HepG2 (cell line): Measurements from ENCODE around the gene SEMA4B. TPM values are rescaled to one million over a fixed set of nuclear protein-coding genes. Genes with fewer than 3 reads are reported as not detected.
A peak's percentile ranks its signal among the peaks of the same experiment; 100 is the strongest.

Source experiments
- BHLHE40 ChIP-seq: IDR thresholded peaks from 2 replicates; pipeline ENCODE4 v1.6.1; 2011; ENCODE audit warnings: low read length, improper control_type of control experiment
- BRD4 ChIP-seq: sonication (generic); formaldehyde crosslinking; IDR thresholded peaks from 2 replicates; pipeline ENCODE4 v1.4.0; 2020; ENCODE audit warnings: missing genetic modification reagents
- CEBPG ChIP-seq: IDR thresholded peaks from 2 replicates; pipeline ENCODE4 v1.6.1; 2016
- ELF3 ChIP-seq: IDR thresholded peaks from 2 replicates; pipeline ENCODE4 v1.6.1; 2016; ENCODE audit warnings: missing genetic modification reagents, missing compliant biosample characterization
- FOXA3 ChIP-seq: IDR thresholded peaks from 2 replicates; pipeline ENCODE4 v1.6.1; 2016; ENCODE audit warnings: missing genetic modification reagents, missing compliant biosample characterization
- FOXC1 ChIP-seq: sonication (generic); formaldehyde crosslinking; IDR thresholded peaks from 2 replicates; pipeline ENCODE4 v1.8.0; 2022; ENCODE audit warnings: mild to moderate bottlenecking, missing genetic modification reagents, borderline replicate concordance
- HHEX ChIP-seq: IDR thresholded peaks from 2 replicates; pipeline ENCODE4 v1.6.1; 2016; ENCODE audit warnings: control low read depth
- HNF4G ChIP-seq, 2 experiments: sonication (generic) in 1 of 2; formaldehyde crosslinking in 1 of 2; IDR thresholded peaks; 2 replicates each; pipeline versions ENCODE4 v1.4.0 to v1.6.1; 2011 to 2020; ENCODE audit warnings: borderline replicate concordance in 2 of 2, low read depth in 2 of 2, mild to moderate bottlenecking in 2 of 2, low read length in 1 of 2, missing genetic modification reagents in 1 of 2, moderate library complexity in 1 of 2
- JDP2 ChIP-seq: sonication (generic); formaldehyde crosslinking; IDR thresholded peaks from 2 replicates; pipeline ENCODE4 v1.8.1; 2022; ENCODE audit warnings: missing genetic modification reagents, borderline replicate concordance
- MAX ChIP-seq: IDR thresholded peaks from 2 replicates; pipeline ENCODE4 v1.6.1; 2012; ENCODE audit warnings: inconsistent platforms
- MAZ ChIP-seq, 2 experiments: sonication (generic) in 1 of 2; formaldehyde crosslinking in 1 of 2; IDR thresholded peaks; 2 replicates each; pipeline versions ENCODE4 v1.5.0 to v1.6.1; 2012 to 2020; ENCODE audit warnings: low read depth in 2 of 2, mild to moderate bottlenecking in 2 of 2, borderline replicate concordance in 1 of 2, improper control_type of control experiment in 1 of 2, low read length in 1 of 2, missing genetic modification reagents in 1 of 2, moderate library complexity in 1 of 2
- NR2C2 ChIP-seq: sonication (generic); formaldehyde crosslinking; IDR thresholded peaks from 2 replicates; pipeline ENCODE4 v1.4.0; 2020; ENCODE audit warnings: missing genetic modification reagents, mild to moderate bottlenecking, moderate library complexity, borderline replicate concordance
- PHF5A ChIP-seq: IDR thresholded peaks from one replicate; pipeline ENCODE4 v1.6.1; 2018; ENCODE audit warnings: low read depth, missing genetic modification reagents; ENCODE audit not compliant: unreplicated experiment
- SNRNP70 ChIP-seq: fragments of 200-400 bp; formaldehyde crosslinking; IDR thresholded peaks from 2 replicates; pipeline ENCODE4 v1.6.1; 2017; ENCODE audit warnings: mild to moderate bottlenecking, low read depth, low read length, moderate library complexity
- TEAD3 ChIP-seq: optimal IDR thresholded peaks from 2 replicates; pipeline ENCODE3; 2016; ENCODE audit warnings: borderline replicate concordance
- ZNF253 ChIP-seq: sonication (generic); formaldehyde crosslinking; IDR thresholded peaks from 2 replicates; pipeline ENCODE4 v1.8.0; 2022; ENCODE audit warnings: mild to moderate bottlenecking, missing genetic modification reagents, borderline replicate concordance
- ZNF264 ChIP-seq: sonication (generic); formaldehyde crosslinking; IDR thresholded peaks from 2 replicates; pipeline ENCODE4 v1.4.0; 2020; ENCODE audit warnings: missing genetic modification reagents
- ZNF430 ChIP-seq: sonication (generic); formaldehyde crosslinking; IDR thresholded peaks from 2 replicates; pipeline ENCODE4 v1.9.0; 2021; ENCODE audit warnings: mild to moderate bottlenecking, missing genetic modification reagents
- ZNF75D ChIP-seq: sonication (generic); formaldehyde crosslinking; IDR thresholded peaks from 2 replicates; pipeline ENCODE4 v1.8.1; 2023; ENCODE audit warnings: missing genetic modification reagents, mild to moderate bottlenecking, borderline replicate concordance
- ZSCAN21 ChIP-seq: sonication (generic); formaldehyde crosslinking; IDR thresholded peaks from 2 replicates; pipeline ENCODE4 v1.8.0; 2022; ENCODE audit warnings: mild to moderate bottlenecking, missing genetic modification reagents, moderate library complexity, borderline replicate concordance
- polyA plus RNA-seq, 8 experiments: library from polyadenylated mRNA; depleted of rRNA in 3 of 8; stranded (reverse) in 7 of 8; unstranded in 1 of 8; fragments of >200 nt; fragmentation: Illumina TruSeq in 4 of 8; extraction: Trizol in 4 of 8; gene quantifications; 2 replicates each; pipeline versions ENCODE4 v1.2.1 to v1.2.3, GENCODE V29; 2011 to 2016; ENCODE audit warnings: low read depth in 4 of 8, missing spikeins in 1 of 8, mixed read lengths in 1 of 8; ENCODE audit not compliant: insufficient read depth in 1 of 8
- total RNA-seq, 5 experiments: library from RNA; depleted of rRNA; stranded (reverse); fragments of >200 nt; fragmentation: Illumina TruSeq; extraction: Trizol; gene quantifications; 2 replicates each; pipeline ENCODE4 v1.2.3, GENCODE V29; 2016; ENCODE audit warnings: low read depth in 1 of 5
- TF ChIP-seq, protein P1 (sequence below): sonication (generic); formaldehyde crosslinking; IDR thresholded peaks from 2 replicates; pipeline ENCODE4; 2020; ENCODE audit warnings: missing genetic modification reagents, mild to moderate bottlenecking, borderline replicate concordance
- TF ChIP-seq, protein P2 (sequence below): IDR thresholded peaks from 2 replicates; pipeline ENCODE4 v1.6.1; 2012; ENCODE audit warnings: low read depth, low read length, improper control_type of control experiment

Gene SEMA4B
- total and polyA plus RNA-seq, 2 of the 13 experiments (the other 11 are each of a cell fraction or from before 2014, with no cell fraction given): 2.1 to 17.0 TPM

DNA sequence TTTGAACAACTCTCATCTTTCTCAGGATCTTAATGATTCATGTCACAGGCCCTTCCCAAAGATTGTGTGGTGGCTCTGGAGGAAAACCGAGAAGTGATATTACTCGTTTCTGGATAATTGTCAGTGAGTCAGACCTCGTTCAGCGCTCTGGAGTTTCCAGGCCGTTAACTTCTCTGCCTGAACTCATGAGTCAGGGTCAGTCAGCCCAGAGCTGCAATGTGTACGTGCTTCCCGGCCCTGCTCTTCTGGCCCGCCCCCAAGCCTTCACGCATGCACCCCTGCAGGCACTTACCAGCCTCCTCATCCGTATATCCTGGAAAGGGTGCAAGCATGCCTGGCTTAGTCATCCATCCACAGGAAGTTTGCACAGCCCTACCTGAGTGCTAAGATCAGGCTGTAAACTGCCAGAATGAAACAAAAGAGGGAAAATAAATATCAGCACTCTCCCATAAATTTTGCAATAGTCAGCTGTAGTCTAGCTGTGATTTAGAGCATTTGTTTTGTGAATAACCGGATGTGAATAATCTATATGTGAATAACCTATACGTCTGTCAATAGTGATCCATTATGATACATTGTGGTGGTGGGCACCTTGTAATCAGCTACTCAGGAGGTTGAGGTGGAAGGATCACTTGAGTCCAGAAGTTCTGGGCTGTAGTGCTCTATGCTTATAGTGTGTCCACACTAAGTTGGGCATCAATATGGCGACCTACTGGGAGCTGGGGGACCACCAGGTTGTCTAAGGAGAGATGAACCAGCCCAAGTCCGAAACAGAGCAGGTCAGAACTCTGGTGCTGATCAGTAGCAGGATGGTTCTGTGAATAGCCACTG, 35.3 kb upstream of the SEMA4B start (continued):
- TF ChIP-seq SNRNP70 (no peak), FOXC1 (CRISPR knock-in tag) (no peak), MAZ (IDR thresholded peaks at IDR 0.05; ENCODE audit: borderline replicate concordance, low read depth, low read length) (peak; percentile 41; the same call in 1 of the 2 replicates), MAZ (CRISPR knock-in tag; IDR thresholded peaks at IDR 0.05; ENCODE audit: low read depth) (no peak), PHF5A (CRISPR knock-in tag) (no peak), ZNF264 (CRISPR knock-in tag) (peak; percentile 54; the same call in 1 of the 2 replicates), ELF3 (peak; percentile 95), ZSCAN21 (CRISPR knock-in tag) (peak; percentile 74), HNF4G (IDR thresholded peaks at IDR 0.05; ENCODE audit: borderline replicate concordance, low read depth, low read length) (no peak), HNF4G (CRISPR knock-in tag; IDR thresholded peaks at IDR 0.05; ENCODE audit: borderline replicate concordance, low read depth) (peak; percentile 51; the same call in 1 of the 2 replicates), BRD4 (0 out of 2 replicates have a peak, but pooled peaks have one; percentile 27), TEAD3 (CRISPR knock-in tag) (peak; percentile 86), NR2C2 (CRISPR knock-in tag) (no peak), FOXA3 (CRISPR knock-in tag) (peak; percentile 77), JDP2 (CRISPR knock-in tag) (no peak; the same call in 1 of the 2 replicates), CEBPG (CRISPR knock-in tag) (peak; percentile 82), MAX (peak; percentile 69), ZNF430 (CRISPR knock-in tag) (0 out of 2 replicates have a peak, but pooled peaks have one; percentile 69), ZNF75D (CRISPR knock-in tag) (no peak), ZNF253 (no peak), HHEX (CRISPR knock-in tag) (no peak), BHLHE40 (no peak; the same call in 1 of the 2 replicates)
- TF ChIP-seq, protein P1, sequence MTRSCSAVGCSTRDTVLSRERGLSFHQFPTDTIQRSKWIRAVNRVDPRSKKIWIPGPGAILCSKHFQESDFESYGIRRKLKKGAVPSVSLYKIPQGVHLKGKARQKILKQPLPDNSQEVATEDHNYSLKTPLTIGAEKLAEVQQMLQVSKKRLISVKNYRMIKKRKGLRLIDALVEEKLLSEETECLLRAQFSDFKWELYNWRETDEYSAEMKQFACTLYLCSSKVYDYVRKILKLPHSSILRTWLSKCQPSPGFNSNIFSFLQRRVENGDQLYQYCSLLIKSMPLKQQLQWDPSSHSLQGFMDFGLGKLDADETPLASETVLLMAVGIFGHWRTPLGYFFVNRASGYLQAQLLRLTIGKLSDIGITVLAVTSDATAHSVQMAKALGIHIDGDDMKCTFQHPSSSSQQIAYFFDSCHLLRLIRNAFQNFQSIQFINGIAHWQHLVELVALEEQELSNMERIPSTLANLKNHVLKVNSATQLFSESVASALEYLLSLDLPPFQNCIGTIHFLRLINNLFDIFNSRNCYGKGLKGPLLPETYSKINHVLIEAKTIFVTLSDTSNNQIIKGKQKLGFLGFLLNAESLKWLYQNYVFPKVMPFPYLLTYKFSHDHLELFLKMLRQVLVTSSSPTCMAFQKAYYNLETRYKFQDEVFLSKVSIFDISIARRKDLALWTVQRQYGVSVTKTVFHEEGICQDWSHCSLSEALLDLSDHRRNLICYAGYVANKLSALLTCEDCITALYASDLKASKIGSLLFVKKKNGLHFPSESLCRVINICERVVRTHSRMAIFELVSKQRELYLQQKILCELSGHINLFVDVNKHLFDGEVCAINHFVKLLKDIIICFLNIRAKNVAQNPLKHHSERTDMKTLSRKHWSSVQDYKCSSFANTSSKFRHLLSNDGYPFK (CRISPR knock-in tag): no peak; the same call in 1 of the 2 replicates
- TF ChIP-seq, protein P2, sequence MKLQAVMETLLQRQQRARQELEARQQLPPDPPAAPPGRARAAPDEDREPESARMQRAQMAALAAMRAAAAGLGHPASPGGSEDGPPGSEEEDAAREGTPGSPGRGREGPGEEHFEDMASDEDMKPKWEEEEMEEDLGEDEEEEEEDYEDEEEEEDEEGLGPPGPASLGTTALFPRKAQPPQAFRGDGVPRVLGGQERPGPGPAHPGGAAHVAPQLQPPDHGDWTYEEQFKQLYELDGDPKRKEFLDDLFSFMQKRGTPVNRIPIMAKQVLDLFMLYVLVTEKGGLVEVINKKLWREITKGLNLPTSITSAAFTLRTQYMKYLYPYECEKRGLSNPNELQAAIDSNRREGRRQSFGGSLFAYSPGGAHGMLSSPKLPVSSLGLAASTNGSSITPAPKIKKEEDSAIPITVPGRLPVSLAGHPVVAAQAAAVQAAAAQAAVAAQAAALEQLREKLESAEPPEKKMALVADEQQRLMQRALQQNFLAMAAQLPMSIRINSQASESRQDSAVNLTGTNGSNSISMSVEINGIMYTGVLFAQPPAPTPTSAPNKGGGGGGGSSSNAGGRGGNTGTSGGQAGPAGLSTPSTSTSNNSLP: peak; percentile 50; the same call in 1 of the 2 replicates
